NCI-H510A (cell line): ENCODE data around the gene TGFBR1.
A peak's percentile ranks its signal among the peaks of the same experiment; 100 is the strongest.

Experiments used
- DNase-seq: peaks from one replicate; lab custom pipeline; 2025; lab: John Stamatoyannopoulos, UW

TGFBR1 gene

DNA sequence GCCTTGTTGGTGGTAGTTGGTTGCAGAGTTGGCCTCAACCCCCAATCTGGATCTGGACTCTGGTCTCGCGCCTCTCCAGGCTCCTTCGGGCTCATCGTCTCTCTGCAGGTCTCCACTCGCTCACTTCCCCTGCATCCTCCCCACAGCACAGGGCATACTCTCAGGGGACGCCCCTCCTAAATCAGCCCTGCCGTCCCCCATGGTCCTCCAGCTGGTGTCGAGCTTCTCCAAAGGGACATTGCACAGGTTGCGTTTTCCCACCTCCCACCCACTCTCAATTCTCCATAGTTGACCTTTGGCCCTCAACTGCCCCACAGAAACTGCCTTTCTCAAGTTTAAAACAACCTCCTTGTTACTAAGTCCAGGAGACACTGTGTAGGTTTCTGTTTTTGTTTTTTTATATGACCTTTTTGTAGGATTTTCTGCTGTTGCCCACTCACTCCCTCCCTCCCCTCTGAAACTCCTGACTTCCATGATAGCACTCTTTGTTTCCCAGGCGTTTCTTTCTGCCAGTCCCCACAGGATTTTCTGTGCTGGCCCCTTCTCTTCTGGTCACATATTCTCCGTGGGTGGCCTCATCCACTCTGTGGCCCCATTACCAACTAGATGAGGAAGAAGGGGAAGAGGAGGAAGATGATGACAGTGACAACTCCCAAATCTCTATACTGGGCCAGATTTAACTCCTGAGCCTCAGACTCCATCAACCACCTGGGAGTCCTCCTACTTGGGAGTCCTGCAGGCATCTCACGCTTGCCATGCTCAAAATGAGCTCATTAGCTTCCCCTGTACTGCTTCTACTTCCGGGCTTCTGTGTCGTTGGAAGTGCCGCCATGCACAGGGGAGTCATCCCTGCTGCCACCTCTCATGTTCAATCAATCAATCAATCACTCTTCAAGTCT is 66.6 kb downstream of the TGFBR1 start:
- DNase-seq: no peak

- DNase-seq: peak; percentile 80
Measured at GRCh38 chr9:99172124-99173091, 67.5 kb downstream of the TGFBR1 start.

DNA sequence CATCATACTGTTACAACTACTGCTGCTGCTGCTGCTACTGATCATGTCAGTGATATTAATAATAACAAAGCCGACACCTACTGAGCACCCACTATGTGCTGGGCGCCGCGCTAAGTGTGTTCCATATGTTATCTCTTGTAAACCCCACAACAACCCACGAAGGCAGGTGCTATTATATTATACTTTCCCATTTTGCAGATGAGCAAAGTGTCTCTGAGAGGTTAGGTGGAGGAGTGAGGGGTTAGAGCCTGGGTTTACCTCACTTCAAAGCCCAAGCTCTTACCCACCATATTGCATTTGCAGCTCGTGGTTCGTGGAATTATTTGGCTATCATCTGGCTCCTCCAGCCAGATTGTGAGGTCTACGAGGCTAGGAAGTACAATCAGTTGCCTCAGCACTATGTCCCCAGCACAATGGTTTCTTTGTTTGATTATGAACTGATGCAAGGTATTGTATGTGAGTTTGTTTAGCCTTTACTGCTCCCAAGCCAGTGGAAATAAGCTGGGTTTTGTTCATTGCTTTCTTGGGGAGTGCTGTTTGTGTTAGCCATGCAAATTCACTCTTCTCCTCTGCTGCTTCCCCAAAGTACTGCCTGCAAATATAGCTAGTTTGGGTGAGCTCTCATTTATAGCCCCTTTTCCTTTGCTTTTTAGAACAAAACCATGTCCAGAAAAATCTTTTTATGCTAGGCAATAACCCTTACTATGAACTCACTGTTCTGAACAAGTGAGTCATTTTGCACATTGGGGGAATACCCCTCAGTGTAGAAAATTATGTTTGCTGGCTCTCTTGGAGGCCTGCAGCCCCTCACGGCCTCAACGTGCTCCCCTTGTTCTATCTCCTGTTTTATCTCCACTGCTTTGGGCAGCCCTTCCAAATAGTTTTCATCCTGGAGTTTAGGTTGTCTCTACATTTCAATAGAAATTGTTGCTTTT is 68.9 kb downstream of the TGFBR1 start:
- no peak for DNase-seq

DNA sequence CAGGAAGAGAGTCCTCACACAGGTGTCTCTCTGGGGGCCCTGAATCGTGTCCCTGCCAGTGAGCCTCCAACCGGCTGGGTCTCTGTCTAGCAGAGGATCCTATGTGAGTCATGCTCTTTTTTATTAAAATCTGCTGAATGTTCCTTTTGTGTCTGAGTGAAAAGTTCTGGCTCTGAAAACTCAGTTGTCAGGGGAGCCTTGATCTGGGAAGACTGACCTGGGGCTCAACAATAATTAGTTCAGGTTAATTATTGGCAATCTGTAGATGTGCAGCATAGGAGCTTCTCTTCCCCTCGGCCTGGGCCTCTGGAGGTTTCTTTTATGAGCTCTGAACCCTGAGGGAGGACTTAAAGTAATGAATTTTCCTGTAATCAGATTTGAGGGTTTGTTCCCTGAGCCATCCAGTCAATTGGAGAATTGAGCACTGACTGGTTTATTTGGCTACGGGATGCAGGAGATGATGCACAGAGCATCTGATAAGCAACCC is 71.7 kb downstream of the TGFBR1 start:
- DNase-seq: no peak

DNA sequence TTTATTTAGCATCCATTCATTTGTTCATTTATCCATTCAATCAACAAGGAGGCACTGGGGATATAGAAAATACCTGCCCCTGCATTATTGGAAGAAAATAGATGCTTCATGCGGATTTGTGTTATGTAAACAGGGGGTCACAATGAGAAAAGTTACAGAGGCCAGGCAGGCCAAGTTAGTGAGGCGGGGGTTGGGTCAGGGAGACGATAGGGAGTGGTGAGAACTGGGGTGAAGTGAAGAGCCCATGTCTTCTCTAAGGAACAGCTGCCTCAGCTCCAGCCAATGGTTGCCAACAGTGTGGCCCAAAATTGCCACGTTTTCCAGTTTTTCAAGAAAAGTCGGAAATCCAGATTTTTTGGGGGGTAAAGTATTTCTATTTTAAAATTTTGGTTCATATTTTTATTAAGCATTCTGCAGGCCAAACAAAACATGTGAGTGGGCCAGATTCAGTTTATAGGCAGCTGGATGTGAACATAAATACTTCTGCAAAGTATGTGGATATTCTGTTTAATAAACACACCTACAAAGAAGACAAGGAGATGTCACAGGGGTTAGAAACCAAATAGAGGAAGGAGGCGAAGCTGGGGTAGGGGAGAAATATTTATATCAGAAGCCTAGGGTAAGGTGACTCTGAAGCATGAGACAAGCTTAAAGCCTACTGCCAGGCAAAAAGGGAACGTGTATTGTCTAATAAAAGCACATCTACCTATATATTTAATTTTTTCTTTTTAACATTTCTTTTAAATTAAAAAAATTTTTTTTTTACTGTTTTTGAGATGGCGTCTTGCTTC is 72.9 kb downstream of the TGFBR1 start:
- DNase-seq: no peak

DNA sequence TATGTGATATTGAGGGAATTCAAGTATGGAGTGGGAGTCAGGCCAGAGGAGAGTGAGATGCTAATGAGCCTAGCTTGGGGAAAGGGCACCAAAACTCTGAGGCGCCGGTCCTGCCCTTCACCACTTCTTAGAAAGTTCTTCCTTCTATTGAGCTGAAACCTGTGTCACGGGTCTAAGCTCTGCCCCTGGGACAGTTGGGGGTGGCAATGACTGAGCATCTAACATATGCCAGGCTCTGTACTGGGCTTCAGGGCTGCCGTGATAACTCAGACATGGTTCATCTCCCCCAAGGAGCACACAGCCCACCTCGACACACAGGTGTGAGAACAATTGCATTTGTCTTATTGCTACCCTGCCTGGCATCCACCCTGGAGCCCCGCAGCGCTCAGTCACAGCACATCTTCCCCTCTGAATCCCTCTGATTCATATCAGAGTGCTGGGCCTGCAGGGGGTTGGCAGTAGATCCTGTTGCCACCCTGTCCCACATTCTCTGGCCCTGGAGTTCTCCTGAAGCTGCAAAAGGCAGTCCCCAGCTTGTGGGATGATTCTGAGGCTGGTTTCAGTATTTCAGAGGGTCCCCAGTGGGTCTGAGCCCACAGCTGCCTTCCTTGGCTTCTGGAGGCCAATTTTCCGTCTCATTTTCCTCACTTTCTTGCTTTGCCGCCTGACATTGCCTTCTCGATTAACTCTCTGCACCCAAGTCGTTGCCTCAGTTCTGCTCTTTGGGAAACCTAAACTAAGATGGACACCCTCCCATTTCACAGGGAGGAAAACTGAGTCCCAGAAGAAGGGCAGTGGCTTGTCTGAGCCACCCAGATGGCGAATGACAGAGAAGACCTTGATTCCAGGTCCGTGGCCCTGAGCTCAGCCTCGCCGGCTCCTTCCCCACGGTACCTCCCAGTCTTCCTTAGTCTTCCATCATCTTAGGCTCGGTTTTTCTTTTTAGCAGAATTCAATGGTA is 74.3 kb downstream of the TGFBR1 start:
- no peak for DNase-seq

DNA sequence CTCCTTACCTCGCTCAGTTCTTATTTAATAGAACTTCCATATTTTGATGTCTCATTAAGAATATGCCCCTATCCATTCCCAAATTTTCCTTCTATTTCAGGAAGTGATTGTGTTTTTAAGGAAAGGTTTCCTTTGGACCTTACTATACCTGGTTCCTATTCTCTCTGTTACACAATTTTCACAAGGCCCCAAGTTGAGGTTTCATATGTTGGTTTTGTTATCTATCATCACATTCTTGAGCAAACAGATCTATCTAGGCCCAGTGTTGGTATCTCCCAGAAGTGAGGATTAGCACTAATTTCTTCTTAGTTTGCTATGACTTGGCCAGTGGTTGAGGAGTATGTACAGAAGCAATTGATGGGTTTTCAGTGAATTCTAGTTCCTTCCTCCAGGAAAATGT is 75.3 kb downstream of the TGFBR1 start:
- DNase-seq: no peak

GRCh38 chr9:99180662-99181061 is 75.7 kb downstream of the TGFBR1 start:
- DNase-seq: no peak

GRCh38 chr9:99181206-99181605 is 76.3 kb downstream of the TGFBR1 start:
- DNase-seq: no peak

- no peak for DNase-seq
Measured at GRCh38 chr9:99181621-99182020, 76.7 kb downstream of the TGFBR1 start.

DNA sequence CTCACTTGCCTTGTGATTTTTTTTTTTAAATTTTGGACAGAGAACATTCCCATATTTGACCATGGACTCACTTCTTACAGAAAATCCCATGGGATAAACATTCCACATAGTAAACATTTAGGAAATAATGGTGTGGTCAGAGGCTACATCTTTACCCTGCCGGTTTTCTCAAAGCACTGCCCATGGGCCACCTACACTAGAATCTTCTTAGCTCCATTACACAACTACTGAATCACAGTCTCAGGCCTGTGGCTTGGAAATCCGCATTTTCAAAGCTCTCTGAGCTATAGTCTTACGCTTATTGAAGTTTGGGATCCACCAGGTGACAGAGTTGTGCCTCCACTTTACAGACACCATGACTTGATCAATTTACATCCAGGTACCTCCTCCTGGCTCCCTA is 77.4 kb downstream of the TGFBR1 start:
- no peak for DNase-seq

- no peak for DNase-seq
Measured at GRCh38 chr9:99183616-99184015, 78.7 kb downstream of the TGFBR1 start.

DNA sequence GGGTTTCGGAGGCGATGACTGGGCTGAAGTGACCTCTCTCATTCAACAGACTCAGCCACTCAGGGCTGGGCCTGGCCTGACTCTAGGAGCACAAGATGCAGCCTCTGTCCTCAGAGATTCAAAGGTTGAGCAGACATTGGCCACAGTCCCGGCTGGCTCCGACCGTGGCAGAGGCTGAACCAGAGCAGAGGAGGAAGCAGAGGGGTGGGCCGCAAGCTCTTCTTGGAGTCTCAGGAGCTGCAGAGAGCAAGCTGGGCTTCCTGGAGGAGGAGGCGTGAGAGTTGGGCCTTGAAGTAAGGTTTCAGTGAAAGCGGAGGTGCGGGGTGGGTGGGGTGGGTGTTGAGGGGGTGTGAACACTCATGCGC is 79.2 kb downstream of the TGFBR1 start:
- DNase-seq: no peak

DNA sequence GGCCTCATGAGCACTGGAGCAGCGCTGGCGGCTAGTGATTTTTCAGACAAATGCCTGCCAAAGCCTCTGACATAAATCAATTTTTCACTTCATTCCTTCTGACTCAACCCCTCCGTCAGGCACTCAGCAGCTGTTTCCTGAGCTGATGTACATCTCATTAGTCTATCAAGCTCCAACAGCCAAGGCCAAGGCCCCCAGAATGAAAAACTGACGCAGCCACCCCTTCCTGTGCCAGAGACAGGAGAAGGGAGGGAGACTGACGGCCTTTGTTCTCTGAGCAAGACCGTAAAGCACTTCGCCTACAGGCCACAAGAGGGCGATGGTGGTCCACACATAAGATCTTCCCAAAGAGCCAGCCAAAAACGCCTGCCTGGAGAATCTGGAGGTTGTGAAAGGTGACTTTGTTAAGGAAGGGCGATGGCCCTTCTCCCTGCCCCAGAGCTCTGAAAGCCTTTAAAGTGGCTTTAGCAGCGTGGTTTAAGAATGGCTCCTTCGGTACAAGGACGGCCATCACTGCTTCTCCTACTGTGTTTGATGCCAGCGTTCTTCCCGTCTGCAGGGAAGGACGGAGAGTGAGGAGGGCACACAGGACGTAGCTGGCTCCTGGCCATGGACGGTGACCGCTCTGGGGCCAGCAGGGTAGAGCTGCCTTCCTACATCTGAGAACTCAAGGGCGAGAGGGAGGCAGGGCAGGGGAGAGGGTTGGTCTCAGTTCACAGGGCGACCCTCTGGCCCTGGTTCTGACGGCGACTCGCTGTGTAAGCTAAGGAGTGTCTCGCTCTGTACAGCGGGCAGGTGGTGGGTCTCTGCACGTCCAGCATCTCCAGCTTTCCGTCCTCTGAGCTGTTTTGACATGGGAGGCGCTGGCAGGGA is 79.8 kb downstream of the TGFBR1 start:
- peak; percentile 58 for DNase-seq

GRCh38 chr9:99185348-99185632 is 80.4 kb downstream of the TGFBR1 start:
- no peak for DNase-seq

DNA sequence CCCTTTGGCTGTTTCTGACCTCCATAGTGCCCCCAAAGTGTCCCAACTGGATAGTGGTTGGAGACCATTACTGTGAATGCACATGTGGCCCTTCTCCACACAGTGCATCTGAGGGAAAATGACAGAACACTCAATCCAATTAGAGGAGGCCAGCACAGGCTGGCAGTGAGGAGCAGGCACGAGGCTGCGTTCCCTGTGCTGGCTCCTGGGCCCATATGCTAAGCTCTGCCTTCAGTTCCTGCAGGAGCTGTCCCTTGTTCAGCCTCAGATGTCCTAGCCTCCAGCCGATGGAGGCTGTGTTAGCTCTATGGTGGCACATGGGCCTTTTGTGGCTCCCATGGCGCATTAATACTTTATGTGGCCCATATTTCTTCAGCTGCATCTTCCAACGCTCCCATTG is 81.0 kb downstream of the TGFBR1 start:
- no peak for DNase-seq

DNA sequence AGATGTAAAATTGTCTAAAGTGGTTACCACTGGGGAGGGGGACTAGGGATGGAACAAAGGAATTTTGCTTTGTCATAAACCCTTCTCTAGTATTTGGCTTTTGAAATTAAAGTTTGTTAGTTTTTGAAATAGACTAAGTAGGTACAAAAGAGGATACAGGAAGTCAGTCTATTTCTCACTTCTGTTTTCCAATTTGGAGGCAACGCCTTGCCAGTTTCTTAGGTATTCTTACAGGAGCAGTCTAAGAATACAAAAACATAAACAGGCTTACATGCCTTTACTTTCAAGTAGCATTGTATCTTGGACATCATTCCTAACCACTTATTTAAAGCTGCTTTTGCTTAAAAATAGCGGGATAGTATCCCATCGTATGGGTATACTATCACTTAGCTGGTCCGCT is 82.4 kb downstream of the TGFBR1 start:
- no peak for DNase-seq

GRCh38 chr9:99189186-99189585 is 84.3 kb downstream of the TGFBR1 start:
- no peak for DNase-seq
